Kidney epithelial cell (primary cell): Measurements from ENCODE around the gene GABBR2. TPM values are rescaled to one million over a fixed set of nuclear protein-coding genes. Genes with fewer than 3 reads are reported as not detected.

Experiments
- DNase-seq: peaks from one replicate; pipeline ENCODE4 v3.0.0-alpha.2; 2010; ENCODE audit warnings: low read depth
- H3K27me3 ChIP-seq: 2 replicates; pipeline ENCODE4 v1.6.0; 2011; ENCODE audit warnings: low read length; ENCODE audit not compliant: control insufficient read depth, insufficient read depth
- H3K36me3 ChIP-seq: 2 replicates; pipeline ENCODE4 v1.5.1; 2011; ENCODE audit warnings: low read length; ENCODE audit not compliant: control insufficient read depth, insufficient read depth
- H3K4me3 ChIP-seq: 2 replicates; pipeline ENCODE4 v1.5.1; 2011; ENCODE audit warnings: low read depth, mild to moderate bottlenecking, control low read depth, low read length
- CTCF ChIP-seq: IDR thresholded peaks from 2 replicates; pipeline ENCODE4 v1.5.1; 2011; ENCODE audit warnings: mild to moderate bottlenecking, moderate library complexity, low read length, control low read depth, inconsistent platforms; ENCODE audit not compliant: insufficient read depth, poor library complexity, severe bottlenecking
- total RNA-seq: library from RNA; depleted of rRNA; stranded (reverse); fragments of >200 nt; gene quantifications from 2 replicates; pipeline ENCODE4 v1.2.3, GENCODE V29; 2015

The GABBR2 gene
- total RNA-seq, 1 donor from 2014 or later = 10.8 TPM

DNA sequence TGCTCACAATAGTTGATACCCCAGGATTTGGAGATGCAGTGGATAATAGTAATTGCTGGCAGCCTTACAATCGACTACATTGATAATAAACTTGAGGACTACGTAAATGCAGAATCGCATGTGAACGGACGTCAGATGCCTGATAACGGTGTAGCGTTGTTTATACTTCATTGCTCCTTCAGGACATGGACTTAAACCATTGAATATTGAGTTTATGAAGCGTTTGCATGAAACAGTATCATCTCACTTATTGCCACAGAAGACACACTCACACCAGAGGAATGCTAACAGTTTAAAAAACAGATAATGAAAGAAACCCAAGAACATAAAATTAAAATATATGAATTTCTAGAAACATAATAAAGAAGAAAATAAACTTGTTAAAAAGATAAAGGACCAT lies 101.6 kb downstream of the GABBR2 start:
- DNase-seq = no peak
- no peaks in the 10 kb centered on the region for H3K27me3 ChIP-seq
- H3K4me3 ChIP-seq = no peak overlapping the region
- no peaks in the 10 kb centered on the region for H3K36me3 ChIP-seq
- TF ChIP-seq CTCF = no peak

DNA sequence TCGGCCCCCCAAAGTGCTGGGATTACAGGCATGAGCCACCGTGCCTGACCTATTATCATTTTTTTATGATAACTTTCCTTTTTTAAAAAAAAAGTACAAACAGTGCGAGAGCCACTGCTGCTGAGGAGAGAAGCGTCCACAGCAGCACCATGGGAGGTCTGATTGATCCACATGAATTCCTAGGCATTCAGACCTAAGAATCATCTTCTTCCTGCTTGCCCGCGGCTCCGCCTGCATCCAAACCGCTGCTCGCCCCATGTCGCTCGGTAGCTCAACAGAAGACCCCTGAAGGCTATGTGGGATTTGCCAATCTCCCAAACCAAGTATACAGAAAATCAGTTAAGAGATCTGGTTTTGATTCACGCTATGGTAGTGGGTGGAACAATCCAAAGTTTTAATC lies 102.0 kb downstream of the GABBR2 start:
- H3K27me3 ChIP-seq = no peaks in the 10 kb centered on the region
- no peaks in the 10 kb centered on the region for H3K36me3 ChIP-seq
- H3K4me3 ChIP-seq = no peak overlapping the region
- no peak for TF ChIP-seq CTCF
- no peak for DNase-seq

DNA sequence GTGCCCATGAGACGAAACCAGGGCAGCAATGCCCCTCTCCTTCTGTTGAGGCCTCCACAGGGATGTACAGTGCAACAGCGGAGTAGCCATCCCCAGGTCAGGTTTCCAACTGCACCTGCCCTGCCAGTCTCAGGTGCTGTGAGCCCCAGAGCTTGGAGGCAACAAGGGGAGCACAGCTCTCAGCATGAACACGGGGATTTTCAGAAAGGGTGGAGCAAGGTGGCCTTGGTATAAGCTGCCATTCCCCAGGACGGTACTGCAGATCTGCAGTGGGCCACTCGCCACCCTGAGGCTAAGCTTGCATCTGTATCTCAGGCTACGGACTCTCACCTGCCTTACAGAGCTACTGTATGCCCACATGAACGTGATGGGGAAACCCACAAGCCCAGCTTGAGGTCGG lies 103.6 kb downstream of the GABBR2 start:
- Histone ChIP-seq H3K4me3 (no peak overlapping the region), H3K27me3 (no peaks in the 10 kb centered on the region), H3K36me3 (no peaks in the 10 kb centered on the region)
- no peak for TF ChIP-seq CTCF
- no peak for DNase-seq

- TF ChIP-seq CTCF = no peak
- DNase-seq = no peak
- Histone ChIP-seq H3K36me3 (no peaks in the 10 kb centered on the region), H3K27me3 (no peaks in the 10 kb centered on the region), H3K4me3 (no peak overlapping the region)
These were observed 104.8 kb downstream of the GABBR2 start for GRCh38 chr9:98603821-98604383.

GRCh38 chr9:98602839-98603500 lies 105.8 kb downstream of the GABBR2 start:
- no peak for TF ChIP-seq CTCF
- DNase-seq = no peak
- Histone ChIP-seq H3K4me3 (no peak overlapping the region), H3K27me3 (no peaks in the 10 kb centered on the region), H3K36me3 (no peaks in the 10 kb centered on the region)

GRCh38 chr9:98600631-98601030 lies 108.1 kb downstream of the GABBR2 start:
- Histone ChIP-seq H3K36me3 (no peaks in the 10 kb centered on the region), H3K4me3 (no peak overlapping the region), H3K27me3 (no peaks in the 10 kb centered on the region)
- no peak for DNase-seq
- TF ChIP-seq CTCF = no peak
